GM18867 (cell line): ENCODE results near the gene SP2.
"Not testable (repeated sequence)": the region's sequence is repeated elsewhere in the genome, so short reads cannot be mapped to it uniquely, and the experiment has no call there.

Experiments used
- ATAC-seq: cut with Tn5 transposase; IDR thresholded peaks from one replicate; pipeline ENCODE4 v1.9.1; 2021; ENCODE audit warnings: mild to moderate bottlenecking, moderate library complexity; ENCODE audit not compliant: unreplicated experiment

The SP2 gene

DNA sequence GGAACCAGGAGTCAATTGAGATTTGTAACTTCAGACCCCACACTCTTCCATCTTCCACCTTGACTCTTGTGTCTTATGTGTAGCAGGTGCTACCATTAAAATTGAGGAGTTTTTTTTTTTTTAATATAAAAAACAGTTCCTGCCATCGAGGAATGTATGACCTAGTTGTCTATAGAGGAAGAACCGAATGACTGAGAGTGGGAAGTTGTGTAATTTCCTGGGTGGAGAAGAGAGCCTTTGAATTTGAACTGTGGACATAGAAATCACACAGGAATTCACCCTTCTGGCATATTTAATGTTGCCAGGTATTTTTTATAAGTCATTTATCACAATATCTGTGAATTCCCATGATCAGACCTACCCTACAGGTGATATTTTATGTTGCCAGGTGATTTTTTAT, 22.0 kb downstream of the SP2 start:
- ATAC-seq: no peak

DNA sequence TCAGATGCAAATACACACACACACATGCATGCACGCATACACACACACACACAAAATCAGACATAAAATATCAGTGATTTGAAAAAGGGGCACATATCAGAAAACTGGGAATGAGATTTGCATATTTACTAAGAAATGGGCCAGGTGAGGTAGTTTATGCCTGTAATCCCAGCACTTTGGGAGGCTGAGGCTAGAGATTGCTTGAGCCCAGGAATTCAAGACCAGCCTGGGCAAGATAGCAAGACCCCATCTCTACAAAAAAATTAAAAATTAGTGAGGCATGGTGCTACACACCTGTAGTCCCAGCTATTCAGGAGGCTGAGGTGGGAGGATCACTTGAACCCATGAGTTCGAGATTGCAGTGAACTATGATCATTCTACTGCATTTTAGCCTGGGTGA, 23.0 kb downstream of the SP2 start:
- no peak for ATAC-seq

DNA sequence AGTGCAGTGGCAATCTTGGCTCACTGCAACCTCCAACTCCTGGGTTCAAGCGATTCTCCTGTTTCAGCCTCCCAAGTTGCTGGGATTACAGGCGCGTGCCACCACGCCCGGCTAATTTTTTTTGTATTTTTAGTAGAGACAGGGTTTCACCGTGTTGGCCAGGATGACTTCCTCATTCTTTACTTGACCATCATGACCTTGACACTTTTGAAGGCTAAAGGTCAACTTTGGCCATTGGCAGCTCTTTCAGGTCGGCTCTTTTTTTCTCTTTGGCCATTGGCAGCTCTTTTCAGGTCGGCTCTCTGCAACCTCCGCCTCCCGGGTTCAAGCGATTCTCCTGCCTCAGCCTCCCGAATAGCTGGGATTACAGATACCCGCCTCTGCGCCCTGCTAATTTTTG, 23.9 kb downstream of the SP2 start:
- ATAC-seq: not testable (repeated sequence)

DNA sequence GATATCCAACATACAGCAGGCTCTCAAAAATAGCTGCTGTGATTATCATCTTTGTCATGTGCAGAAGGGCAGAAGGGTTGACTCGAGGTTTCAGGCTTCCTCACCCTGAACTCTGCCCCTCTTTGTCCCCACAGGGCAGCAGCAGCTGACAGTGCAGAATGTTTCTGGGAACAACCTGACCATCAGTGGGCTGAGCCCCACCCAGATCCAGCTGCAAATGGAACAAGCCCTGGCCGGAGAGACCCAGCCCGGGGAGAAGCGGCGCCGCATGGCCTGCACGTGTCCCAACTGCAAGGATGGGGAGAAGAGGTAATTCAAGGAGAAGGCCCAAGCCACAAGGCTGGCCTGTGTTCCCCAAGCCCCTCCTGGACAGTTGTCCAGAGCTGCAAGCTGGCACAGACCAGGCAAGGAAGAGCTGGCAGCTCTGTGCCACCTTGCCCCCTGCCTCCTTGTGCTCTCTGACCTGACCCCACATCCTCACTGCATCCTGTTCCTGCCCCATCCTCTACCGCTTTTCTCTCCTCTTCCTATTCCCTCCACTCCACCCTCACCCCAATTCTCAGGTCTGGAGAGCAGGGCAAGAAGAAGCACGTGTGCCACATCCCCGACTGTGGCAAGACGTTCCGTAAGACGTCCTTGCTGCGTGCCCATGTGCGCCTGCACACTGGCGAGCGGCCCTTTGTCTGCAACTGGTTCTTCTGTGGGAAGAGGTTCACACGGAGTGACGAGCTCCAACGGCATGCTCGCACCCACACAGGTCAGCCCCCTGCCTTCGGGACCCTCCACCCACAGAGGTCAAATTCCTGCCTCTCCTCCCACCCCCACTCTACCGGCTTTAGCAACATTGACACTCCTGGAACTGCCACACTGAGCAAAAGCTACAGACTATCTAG, 29.0 kb downstream of the SP2 start:
- no peak for ATAC-seq

DNA sequence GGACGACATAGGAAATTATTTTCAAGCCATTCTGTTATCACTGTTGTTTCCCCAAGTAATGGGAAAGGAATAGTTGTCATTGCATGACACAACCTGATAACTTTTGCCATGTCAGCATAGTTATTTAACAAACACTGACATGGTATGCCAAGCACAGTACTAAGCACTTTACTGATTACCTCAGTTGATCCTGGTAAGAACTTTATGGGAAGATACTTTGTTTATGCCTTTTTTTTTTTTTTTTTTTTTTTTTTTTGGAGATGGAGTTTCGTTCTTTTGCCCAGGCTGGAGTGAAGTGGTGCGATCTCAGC, 29.6 kb downstream of the SP2 start:
- ATAC-seq: no peak

DNA sequence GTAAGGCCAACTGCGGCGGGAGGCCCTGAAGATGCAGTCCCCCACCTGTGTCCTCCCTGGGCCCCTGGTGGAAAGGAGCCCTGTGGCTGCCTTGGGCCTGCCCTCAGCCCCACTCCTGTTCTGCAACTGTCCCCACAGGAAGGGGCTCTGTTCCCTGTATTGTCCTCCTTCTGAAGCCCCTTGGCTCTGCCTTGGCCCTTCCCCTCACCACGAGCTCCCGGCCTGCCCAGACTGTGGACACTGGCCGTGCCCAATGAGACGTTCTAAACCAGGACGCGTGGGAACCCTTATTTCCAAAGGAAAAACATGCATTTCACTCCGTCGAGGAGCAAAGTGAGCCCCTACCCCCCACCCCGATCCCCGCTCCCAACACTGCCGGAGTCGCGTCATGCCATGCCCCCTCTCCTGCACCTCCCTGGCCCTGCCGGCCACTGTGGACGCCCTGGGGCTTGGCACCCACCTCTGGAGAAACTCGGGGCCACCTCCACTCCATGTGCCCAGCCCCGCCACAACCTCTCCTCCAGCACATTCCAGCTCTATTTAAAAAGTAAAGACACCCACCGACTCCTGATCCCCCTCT, 31.9 kb downstream of the SP2 start:
- no peak for ATAC-seq

DNA sequence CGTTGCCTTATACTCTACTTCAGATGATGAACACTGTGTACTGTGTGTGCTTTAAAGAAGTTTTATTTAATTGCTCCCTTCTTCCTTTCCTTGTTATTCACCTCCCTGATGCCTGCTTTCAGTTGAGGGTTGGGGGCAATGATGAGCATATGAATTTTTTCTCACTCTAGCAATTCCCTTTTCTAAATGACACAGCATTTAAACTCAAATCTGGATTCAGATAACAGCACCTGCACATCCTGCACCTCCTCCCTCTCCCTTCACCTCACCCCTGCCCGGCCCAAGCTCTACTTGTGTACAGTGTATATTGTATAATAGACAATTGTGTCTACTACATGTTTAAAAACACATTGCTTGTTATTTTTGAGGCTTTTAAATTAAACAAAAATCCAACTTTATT, 32.4 kb downstream of the SP2 start:
- ATAC-seq: no peak

DNA sequence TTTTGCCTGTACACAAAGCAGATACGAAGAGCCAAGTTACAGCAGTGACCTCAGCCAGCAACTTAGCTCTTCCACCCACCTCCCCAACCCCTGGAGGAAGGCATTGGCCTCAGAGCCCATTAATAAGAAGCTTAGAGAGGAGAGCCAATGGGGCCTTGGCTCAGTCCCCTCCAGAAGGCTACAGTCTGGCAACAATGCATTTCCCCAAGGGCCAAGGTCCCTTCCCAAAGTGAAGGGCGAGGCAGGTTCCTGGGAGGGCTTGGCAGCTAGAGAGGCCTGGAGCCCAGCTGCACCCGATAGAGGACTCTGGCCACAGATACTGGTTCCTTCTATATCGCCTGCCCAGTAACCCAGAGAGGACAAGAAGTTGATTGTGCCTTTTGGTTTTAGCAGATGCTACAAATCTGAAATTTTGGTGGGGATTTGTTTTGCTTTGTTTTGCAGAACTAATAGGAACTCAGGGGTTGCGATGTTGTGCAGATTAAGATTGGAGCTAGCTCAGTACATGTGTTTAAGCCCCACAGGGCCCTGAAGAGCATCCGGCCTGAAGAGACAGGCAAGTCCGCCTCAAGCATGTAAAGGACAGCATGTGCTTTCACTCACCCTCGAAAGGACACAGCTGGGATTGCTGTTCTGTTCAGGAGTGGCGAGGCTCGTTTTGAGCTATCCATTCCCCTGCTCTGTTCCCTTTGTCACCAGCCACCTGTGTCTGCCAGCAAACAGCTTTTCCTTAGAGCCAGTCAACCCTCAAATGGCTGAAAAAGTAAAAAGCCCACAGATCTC, 33.4 kb downstream of the SP2 start:
- no peak for ATAC-seq

DNA sequence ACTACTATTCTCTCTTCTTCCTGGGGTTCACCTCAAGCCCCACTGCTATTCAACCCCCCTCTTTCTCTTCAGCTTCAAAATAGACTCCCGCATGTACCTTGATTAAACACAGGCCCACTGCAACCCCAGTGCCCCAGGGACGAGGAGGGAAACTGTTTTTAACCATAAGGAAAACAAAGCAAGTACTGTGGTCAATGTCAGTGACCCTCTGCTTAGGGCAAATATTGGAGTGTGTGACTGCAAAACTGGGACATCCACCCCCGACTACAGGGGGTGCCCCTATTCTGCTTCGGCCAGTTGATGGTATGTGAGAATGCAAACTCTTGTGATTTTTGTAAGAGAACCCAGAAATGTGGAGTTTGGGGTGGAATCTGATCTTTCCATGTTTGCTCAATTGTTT, 35.8 kb downstream of the SP2 start:
- ATAC-seq: no peak

DNA sequence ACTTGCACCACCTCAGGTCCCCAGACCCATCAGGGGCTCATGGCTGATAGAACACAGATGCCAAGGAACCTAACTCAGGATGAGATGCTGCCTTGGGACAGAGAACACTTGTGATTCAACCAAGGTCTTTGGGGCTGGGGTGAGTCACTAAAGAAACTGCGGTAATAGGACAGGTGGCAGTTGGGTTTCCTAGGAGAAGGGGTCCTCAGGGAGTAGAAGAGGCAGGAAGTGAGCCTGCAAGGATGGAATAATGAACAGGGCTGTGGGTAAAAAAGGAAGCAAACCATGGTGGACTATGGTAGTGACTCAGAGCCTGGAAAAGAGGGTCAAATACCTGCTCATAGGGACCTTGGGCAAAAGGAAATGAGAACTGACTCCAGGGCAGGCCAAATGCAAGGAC, 38.8 kb downstream of the SP2 start:
- ATAC-seq: no peak

DNA sequence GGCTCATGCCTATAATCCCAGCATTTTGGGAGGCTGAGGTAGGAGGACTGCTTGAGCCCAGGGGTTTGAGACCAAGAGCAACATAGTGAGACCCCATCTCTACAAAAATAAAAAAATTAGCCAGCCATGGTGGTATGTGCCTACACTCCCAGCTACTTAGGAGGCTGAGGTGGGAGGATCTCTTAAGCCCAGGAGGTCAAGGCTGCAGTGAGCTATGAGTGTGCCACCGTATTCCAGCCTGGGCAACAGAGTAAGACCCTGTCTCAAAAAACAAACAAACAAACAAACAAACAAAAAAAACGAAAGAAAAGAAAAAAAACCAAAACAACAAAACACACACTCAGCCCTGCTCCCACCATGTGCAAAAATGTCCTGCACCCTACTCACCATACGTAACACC, 39.4 kb downstream of the SP2 start:
- not testable (repeated sequence) for ATAC-seq

DNA sequence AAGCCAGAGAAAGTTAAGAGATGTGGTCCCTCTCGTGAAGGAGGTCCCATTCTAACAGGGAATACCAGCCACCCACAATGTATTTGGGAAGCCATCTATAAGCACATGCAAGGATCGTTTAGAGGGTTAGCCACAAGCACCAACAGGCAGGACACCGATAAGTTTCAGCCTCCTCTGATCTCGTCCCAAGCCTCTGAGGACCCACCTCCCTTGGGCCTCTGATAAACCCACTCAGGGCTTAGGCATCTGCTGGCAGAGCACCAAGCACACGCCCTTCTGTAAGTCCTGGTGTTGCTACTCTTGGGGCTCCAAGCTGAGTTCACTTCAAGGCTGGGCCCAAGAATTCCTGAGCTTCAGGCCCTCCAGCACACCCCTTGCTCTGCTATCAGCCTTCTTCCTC, 39.9 kb downstream of the SP2 start:
- ATAC-seq: no peak

DNA sequence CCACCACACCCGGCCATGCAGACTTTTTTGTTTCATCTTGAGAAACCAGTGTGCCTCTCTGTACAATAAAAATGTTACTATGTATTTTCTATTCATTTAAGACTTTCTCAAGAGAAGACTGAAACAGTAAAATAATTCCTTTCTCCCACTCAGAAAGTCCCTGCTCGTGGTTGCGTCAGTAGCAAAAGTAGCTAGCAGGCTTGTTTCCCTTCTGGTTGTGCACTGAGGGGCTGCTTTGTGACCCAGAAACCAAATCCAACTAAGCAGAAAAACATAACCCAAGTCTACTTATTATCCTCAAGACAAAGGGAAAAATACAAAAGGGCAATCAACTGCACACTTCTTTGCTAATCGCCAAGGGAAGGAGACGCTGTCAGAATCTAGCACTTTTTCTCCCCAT, 41.9 kb downstream of the SP2 start:
- no peak for ATAC-seq

DNA sequence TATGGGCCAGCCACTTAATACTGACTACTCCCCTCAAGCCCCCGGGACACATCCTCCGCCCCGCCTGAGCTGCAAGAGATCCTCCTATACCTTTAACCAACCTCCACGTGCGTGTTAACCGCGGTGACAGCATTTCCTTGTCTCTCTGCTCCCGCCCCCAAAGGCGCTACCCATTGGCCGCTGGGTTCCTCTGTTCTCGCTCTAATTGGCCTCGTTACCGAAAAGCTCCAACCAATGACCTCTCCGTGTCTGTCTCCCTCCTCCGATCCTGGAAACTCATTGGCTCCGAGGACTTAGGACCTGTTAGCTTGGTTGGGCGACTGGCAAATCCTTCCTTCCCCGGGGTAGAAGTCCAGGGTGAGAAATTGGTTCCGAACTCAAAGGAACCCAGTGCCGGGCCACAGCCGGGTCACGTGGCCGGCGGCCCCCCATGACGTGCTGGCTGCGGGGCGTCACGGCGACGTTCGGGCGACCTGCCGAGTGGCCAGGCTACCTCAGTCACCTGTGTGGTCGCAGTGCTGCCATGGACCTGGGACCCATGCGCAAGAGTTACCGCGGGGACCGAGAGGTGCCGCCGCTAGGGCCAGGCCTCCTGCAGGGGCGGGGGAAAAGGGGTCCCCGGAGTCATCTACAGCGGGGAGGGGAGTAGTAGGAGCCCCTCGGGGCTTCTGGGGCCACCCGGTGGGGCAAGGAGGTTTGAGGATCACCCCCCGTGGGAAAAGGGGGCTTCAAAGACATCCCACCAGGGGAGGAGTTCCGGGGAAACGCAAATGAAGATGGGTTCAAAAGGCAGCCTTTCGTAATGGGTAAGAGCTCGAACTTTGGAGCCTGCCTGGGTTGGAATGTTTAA, 45.4 kb downstream of the SP2 start, which contains the start of gene PNPO:
Gene PNPO, plus strand, starts transcription at position 326 of the 850 bp plus-strand sequence. Its CDS starts 105 bp downstream, at position 431.
- peak; percentile 88 for ATAC-seq

DNA sequence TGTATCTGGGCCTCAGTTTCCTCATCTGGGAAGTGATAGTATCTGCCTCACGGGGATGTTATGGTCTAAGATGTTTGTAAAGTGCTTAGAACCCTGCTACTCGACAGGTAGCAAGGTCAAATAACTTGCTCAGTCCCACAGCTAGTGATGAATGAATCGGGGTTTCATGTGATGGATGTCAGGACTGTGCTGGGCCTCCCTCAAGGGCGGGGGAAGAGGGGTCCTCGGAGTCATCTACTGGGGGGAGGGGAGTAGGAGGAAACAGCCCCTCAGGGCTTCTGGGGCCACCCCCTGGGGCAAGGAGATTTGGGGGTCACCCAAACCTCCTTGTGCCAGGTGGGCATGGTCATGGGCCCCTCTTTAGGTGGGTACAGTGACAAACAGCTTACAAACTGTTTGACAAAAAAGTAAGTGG, 46.1 kb downstream of the SP2 start:
- ATAC-seq: no peak

DNA sequence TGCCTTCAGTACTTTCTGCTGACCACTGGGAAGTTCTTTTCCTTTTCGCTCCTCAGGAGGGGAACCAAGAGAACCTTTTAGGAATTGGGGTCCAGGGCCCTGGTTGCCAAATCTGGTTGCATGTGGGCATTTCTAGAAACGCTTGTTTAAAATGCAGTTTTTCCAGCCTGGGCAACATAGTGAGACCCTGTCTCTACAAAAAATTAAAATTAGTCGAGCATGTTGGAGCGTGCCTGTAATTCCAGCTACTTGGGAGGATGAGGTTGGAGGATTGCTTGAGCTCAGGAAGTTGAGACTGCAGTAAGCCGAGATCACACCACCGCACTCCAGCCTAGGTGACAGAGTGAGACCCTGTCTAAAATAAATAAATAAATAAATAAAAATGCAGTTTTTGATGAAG, 46.5 kb downstream of the SP2 start:
- ATAC-seq: no peak

DNA sequence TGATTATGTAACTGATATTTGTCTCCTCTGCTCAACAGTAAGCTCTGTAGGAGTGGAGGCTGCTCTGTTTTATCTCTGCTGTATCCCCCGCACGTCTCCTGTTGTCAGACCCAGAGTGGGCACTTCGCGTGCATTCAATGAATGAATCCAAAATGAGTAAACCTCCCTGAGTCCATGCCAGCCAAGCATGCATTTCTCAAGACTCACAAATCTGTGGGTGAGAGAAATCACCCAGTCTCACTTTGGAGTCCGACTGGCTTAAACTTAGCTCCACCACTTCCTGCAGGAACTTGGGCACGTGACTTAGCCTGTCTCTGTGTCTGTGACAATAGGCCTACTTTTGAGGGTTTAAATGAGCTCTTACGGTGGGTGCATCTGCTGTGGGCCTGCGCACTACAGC, 49.0 kb downstream of the SP2 start:
- no peak for ATAC-seq

DNA sequence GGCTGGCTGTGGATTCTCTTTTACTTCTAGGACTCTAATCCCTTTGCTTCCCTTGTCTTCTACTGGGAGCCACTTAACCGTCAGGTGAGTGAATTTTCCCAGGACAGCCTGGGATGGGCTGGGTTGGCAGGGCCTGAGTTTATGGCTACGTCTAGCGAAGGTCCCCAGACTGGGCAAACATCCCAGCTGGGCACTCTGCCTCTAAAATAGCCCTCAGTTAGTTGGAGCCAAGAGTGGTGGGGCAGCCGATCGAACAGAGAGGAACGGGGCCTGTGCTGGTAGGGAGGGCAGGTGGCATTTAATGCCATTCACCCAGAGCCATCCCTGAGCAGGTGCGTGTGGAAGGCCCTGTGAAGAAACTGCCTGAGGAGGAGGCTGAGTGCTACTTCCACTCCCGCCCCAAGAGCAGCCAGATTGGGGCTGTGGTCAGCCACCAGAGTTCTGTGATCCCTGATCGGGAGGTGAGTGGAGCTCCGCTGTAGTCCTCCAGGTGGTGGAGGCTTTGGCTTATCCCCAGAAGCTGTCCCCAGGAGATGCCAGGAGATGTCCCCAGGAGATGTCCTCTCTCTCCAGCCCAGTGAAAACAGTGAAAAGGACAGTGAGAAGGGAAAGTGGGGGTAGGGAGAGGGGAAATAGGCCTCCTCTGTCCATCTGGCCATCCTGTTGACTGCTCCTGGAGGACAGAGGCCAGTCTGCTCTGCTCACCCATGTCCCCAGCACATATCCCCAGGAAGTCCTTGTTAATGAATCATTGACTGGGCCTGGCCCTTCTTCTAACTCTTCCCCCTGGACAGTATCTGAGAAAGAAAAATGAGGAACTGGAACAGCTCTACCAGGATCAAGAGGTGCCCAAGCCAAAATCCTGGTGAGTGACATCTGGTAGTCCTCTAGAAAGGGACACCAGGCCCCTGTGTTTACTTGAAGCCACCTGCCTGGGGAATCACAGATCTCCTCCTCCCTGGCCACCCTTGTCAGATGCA, 49.8 kb downstream of the SP2 start:
- no peak for ATAC-seq

DNA sequence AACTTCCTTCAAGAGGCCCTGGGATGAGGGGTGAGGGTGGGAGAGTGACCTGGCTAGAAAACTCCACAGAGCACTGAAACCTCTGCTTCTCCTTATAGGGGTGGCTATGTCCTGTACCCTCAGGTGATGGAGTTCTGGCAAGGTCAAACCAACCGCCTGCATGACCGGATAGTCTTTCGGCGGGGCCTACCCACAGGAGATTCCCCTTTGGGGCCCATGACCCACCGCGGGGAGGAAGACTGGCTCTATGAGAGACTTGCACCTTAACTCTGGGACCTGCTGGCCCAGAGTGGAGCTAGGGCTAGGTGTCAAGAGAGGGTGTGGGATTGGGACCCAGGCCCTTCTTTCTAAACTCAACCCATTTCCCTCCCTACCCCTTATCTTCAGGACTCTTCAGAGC, 50.5 kb downstream of the SP2 start:
- no peak for ATAC-seq

DNA sequence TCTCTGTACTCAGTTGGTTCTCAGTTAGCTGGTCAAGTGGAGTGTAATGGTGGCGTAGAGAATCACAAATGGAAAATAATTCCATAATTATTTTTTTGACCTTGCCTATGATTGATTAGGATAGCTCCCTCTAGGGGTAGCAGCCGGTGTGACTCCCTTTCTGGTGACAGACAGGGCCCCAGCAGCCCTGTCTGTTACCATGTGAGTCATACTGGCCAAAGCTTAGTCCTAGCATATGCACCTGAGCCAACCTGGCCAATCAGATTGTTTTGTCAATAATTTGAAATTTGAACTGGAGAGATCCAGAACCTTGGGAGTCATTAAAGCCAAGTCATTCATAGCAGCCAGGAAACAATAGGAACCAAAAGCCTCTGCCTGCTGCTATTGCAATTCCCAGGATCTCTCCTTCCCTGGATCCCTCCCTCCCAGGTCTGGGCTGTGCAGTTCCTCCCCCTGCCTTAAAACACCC, 50.9 kb downstream of the SP2 start:
- peak; percentile 47 for ATAC-seq
